ENCODE data around the gene SCGB2B2. TPM values are rescaled to one million over a fixed set of nuclear protein-coding genes. Genes with fewer than 3 reads are reported as not detected.
"Not testable (repeated sequence)": the region's sequence is repeated elsewhere in the genome, so short reads cannot be mapped to it uniquely, and the experiment has no call there.

SCGB2B2 gene
- total RNA-seq, 2 experiments from 2014 or later = 0.35 to 0.65 TPM

- H3K9me3 Mint-ChIP-seq = peaks cover 2% of the 10 kb centered on the region
- CTCF ChIA-PET = interaction anchor here (1.0 kb wide), 1 partner anchor 9 kb away, joined by 3 read pairs; no protein-coding TSS in a partner anchor
- H3K27ac Mint-ChIP-seq = peak overlapping the region; percentile 92
- H3K4me3 Mint-ChIP-seq = peak overlapping the region; percentile 21
- peaks cover 23% of the 10 kb centered on the region for H3K4me1 Mint-ChIP-seq
- POLR2A ChIA-PET = no interaction called here
- H3K36me3 Mint-ChIP-seq (ENCODE audit: low read depth) = peaks cover 2% of the 10 kb centered on the region
- H3K27me3 Mint-ChIP-seq = peaks cover under 1% of the 10 kb centered on the region
- no peak for DNase-seq
Observed at GRCh38 chr19:34667349-34668076, 9.4 kb downstream of the SCGB2B2 start.

- Mint-ChIP-seq H3K9me3 (peaks cover 2% of the 10 kb centered on the region), H3K36me3 (ENCODE audit: low read depth) (peaks cover 2% of the 10 kb centered on the region), H3K27me3 (no peaks in the 10 kb centered on the region), H3K4me3 (no peak overlapping the region), H3K27ac (peak overlapping the region; percentile 92), H3K4me1 (peaks cover 24% of the 10 kb centered on the region)
- DNase-seq = no peak
- ChIA-PET POLR2A (no interaction called here), CTCF (interaction anchor here (1.0 kb wide), 1 partner anchor 9 kb away, joined by 3 read pairs; no protein-coding TSS in a partner anchor)
Observed at GRCh38 chr19:34666958-34667265, 10.0 kb downstream of the SCGB2B2 start.

GRCh38 chr19:34666200-34666957, 10.6 kb downstream of the SCGB2B2 start:
- no peaks in the 10 kb centered on the region for H3K27me3 Mint-ChIP-seq
- POLR2A ChIA-PET = no interaction called here
- CTCF ChIA-PET = no interaction called here
- H3K36me3 Mint-ChIP-seq (ENCODE audit: low read depth) = peaks cover 2% of the 10 kb centered on the region
- no peak overlapping the region for H3K4me3 Mint-ChIP-seq
- DNase-seq = no peak
- peaks cover 2% of the 10 kb centered on the region for H3K9me3 Mint-ChIP-seq
- H3K27ac Mint-ChIP-seq = peak overlapping the region; percentile 92
- H3K4me1 Mint-ChIP-seq = peaks cover 24% of the 10 kb centered on the region

GRCh38 chr19:34665275-34665674, 11.7 kb downstream of the SCGB2B2 start:
- H3K36me3 Mint-ChIP-seq (ENCODE audit: low read depth); DNase-seq; H3K9me3 Mint-ChIP-seq; POLR2A ChIA-PET; H3K27ac Mint-ChIP-seq; H3K4me3 Mint-ChIP-seq; CTCF ChIA-PET; H3K27me3 Mint-ChIP-seq: not testable (repeated sequence)
- H3K4me1 Mint-ChIP-seq = peaks cover 24% of the 10 kb centered on the region

- POLR2A ChIA-PET = no interaction called here
- DNase-seq = no peak
- Mint-ChIP-seq H3K4me3 (no peak overlapping the region), H3K4me1 (peaks cover 24% of the 10 kb centered on the region), H3K27ac (no peak overlapping the region), H3K36me3 (ENCODE audit: low read depth) (peaks cover 2% of the 10 kb centered on the region), H3K9me3 (peaks cover 2% of the 10 kb centered on the region), H3K27me3 (no peaks in the 10 kb centered on the region)
- CTCF ChIA-PET = no interaction called here
Observed at GRCh38 chr19:34664870-34665269, 12.1 kb downstream of the SCGB2B2 start.

GRCh38 chr19:34664168-34664567, 12.8 kb downstream of the SCGB2B2 start:
- ChIA-PET CTCF (interaction anchor here (2.9 kb wide), 1 partner anchor 14 kb away, joined by 10 read pairs; the partner anchor contains the start of genes SCGB2B2 and ZNF302), POLR2A (no interaction called here)
- H3K27ac Mint-ChIP-seq = no peak overlapping the region

GRCh38 chr19:34662919-34663318, 14.0 kb downstream of the SCGB2B2 start:
- Mint-ChIP-seq H3K4me3 (no peak overlapping the region), H3K9me3 (peaks cover 5% of the 10 kb centered on the region), H3K27me3 (peaks cover 3% of the 10 kb centered on the region), H3K4me1 (peaks cover 24% of the 10 kb centered on the region), H3K36me3 (ENCODE audit: low read depth) (peaks cover 2% of the 10 kb centered on the region), H3K27ac (no peak overlapping the region)
- ChIA-PET POLR2A (no interaction called here), CTCF (interaction anchor here (2.9 kb wide), 1 partner anchor 15 kb away, joined by 10 read pairs; the partner anchor contains the start of genes SCGB2B2 and ZNF302)
- DNase-seq = peak; percentile 64

More at GRCh38 chr19:34664168-34664567, 12.8 kb downstream of the SCGB2B2 start:
- peaks cover 2% of the 10 kb centered on the region for H3K9me3 Mint-ChIP-seq
- peaks cover 2% of the 10 kb centered on the region for H3K36me3 Mint-ChIP-seq (ENCODE audit: low read depth)
- H3K27me3 Mint-ChIP-seq = no peaks in the 10 kb centered on the region
- peaks cover 24% of the 10 kb centered on the region for H3K4me1 Mint-ChIP-seq
- H3K4me3 Mint-ChIP-seq = no peak overlapping the region
- no peak for DNase-seq

GRCh38 chr19:34661357-34661756, 15.6 kb downstream of the SCGB2B2 start:
- Mint-ChIP-seq H3K9me3 (peaks cover 7% of the 10 kb centered on the region), H3K36me3 (ENCODE audit: low read depth) (no peaks in the 10 kb centered on the region), H3K27ac (no peak overlapping the region), H3K4me3 (no peak overlapping the region), H3K27me3 (peaks cover 7% of the 10 kb centered on the region), H3K4me1 (peaks cover 13% of the 10 kb centered on the region)
- POLR2A ChIA-PET = no interaction called here
- DNase-seq = no peak
- CTCF ChIA-PET = interaction anchor here (2.9 kb wide), 1 partner anchor 16 kb away, joined by 10 read pairs; the partner anchor contains the start of genes SCGB2B2 and ZNF302

GRCh38 chr19:34655651-34656050, 21.3 kb downstream of the SCGB2B2 start:
- no peak overlapping the region for H3K4me3 Mint-ChIP-seq
- CTCF ChIA-PET = no interaction called here

GRCh38 chr19:34654796-34655195, 22.2 kb downstream of the SCGB2B2 start:
- POLR2A ChIA-PET = no interaction called here
- Mint-ChIP-seq H3K27me3 (peaks cover 10% of the 10 kb centered on the region), H3K4me3 (no peak overlapping the region), H3K4me1 (no peaks in the 10 kb centered on the region), H3K36me3 (ENCODE audit: low read depth) (no peaks in the 10 kb centered on the region), H3K27ac (no peak overlapping the region), H3K9me3 (peaks cover 12% of the 10 kb centered on the region)
- CTCF ChIA-PET = no interaction called here
- DNase-seq = no peak

More at GRCh38 chr19:34655651-34656050, 21.3 kb downstream of the SCGB2B2 start:
- Mint-ChIP-seq H3K36me3 (ENCODE audit: low read depth) (no peaks in the 10 kb centered on the region), H3K4me1 (no peaks in the 10 kb centered on the region), H3K27me3 (peaks cover 10% of the 10 kb centered on the region), H3K27ac (no peak overlapping the region), H3K9me3 (peaks cover 12% of the 10 kb centered on the region)
- DNase-seq = no peak
- POLR2A ChIA-PET = no interaction called here

- H3K9me3 Mint-ChIP-seq = peaks cover 6% of the 10 kb centered on the region
- no peak overlapping the region for H3K4me3 Mint-ChIP-seq
- H3K36me3 Mint-ChIP-seq (ENCODE audit: low read depth) = no peaks in the 10 kb centered on the region
- no peak for DNase-seq
- no peak overlapping the region for H3K27ac Mint-ChIP-seq
- H3K27me3 Mint-ChIP-seq = peaks cover 4% of the 10 kb centered on the region
- H3K4me1 Mint-ChIP-seq = no peaks in the 10 kb centered on the region
- POLR2A ChIA-PET = no interaction called here
- CTCF ChIA-PET = no interaction called here
Observed at GRCh38 chr19:34651747-34652146, 25.2 kb downstream of the SCGB2B2 start.

GRCh38 chr19:34649886-34650543, 26.9 kb downstream of the SCGB2B2 start:
- ChIA-PET POLR2A (no interaction called here), CTCF (no interaction called here)
- Mint-ChIP-seq H3K4me1 (no peaks in the 10 kb centered on the region), H3K9me3 (no peaks in the 10 kb centered on the region), H3K27me3 (no peaks in the 10 kb centered on the region), H3K27ac (peak overlapping the region; percentile 11), H3K36me3 (ENCODE audit: low read depth) (no peaks in the 10 kb centered on the region), H3K4me3 (no peak overlapping the region)
- DNase-seq = no peak

- Mint-ChIP-seq H3K4me3 (no peak overlapping the region), H3K36me3 (ENCODE audit: low read depth) (no peaks in the 10 kb centered on the region), H3K27me3 (no peaks in the 10 kb centered on the region), H3K9me3 (no peaks in the 10 kb centered on the region), H3K27ac (peak overlapping the region; percentile 51), H3K4me1 (no peaks in the 10 kb centered on the region)
- POLR2A ChIA-PET = no interaction called here
- CTCF ChIA-PET = no interaction called here
- DNase-seq = no peak
Observed at GRCh38 chr19:34645551-34645950, 31.4 kb downstream of the SCGB2B2 start.

Data from activated CD4-positive, alpha-beta T cell treated with anti-CD3 and anti-CD28 coated beads, Interleukin-2, amount 10 ng/mL, durations not matched to agents 7 days and 5 days (primary cell).